ENCODE measurements around the gene UBN1. TPM values are rescaled to one million over a fixed set of nuclear protein-coding genes. Genes with fewer than 3 reads are reported as not detected.

The UBN1 gene
- total and polyA plus RNA-seq, 2 donors (not counting 3 experiments of a cell fraction or from before 2014, with no cell fraction given), result 26.0 to 44.8 TPM

DNA sequence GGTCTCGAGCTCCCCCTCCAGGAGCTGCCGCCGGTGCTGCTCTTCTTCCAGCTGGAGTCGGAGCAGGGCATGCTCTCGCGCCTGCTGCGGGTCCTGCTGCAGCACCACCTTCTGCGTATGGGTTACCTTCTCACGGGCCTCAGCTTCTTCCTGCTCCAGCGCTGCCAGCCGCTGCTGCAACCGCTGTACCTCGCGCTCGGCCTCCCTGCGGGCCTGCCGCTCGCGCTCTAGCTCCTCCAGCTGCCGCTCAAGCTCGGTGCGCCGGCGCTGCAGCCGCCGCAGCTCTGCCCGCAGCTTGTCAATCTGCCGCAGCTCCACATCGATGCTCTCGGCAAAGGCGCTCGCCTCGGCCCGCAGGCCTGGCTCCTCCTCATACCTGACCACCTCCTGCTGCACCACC is 36.9 kb downstream of the UBN1 start:
- no peak for TF ChIP-seq MYC (IDR thresholded peaks at IDR 0.05; ENCODE audit: low read depth, low read length)
- TF ChIP-seq POLR2A (IDR thresholded peaks at IDR 0.05; ENCODE audit: low read depth, low read length), result no peak
- no peak for TF ChIP-seq FOS (IDR thresholded peaks at IDR 0.05; ENCODE audit: borderline replicate concordance, insufficient read depth, low read length)
- no peak for TF ChIP-seq POLR2AphosphoS5 (IDR thresholded peaks at IDR 0.05; ENCODE audit: insufficient read depth, low read depth, low read length)
- TF ChIP-seq, protein P1, sequence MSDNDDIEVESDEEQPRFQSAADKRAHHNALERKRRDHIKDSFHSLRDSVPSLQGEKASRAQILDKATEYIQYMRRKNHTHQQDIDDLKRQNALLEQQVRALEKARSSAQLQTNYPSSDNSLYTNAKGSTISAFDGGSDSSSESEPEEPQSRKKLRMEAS (IDR thresholded peaks at IDR 0.05; ENCODE audit: insufficient read depth, insufficient read length), result no peak
- no peak for TF ChIP-seq GATA2 (IDR thresholded peaks at IDR 0.05; ENCODE audit: insufficient read depth, insufficient read length, low read depth, low read length)
- TF ChIP-seq JUN (IDR thresholded peaks at IDR 0.05; ENCODE audit: borderline replicate concordance, insufficient read depth, insufficient read length, low read depth), result no peak
- FAIRE-seq (no peak), DNase-seq (ENCODE audit: low read depth, low spot score) (no peak)
- no peaks in the 10 kb centered on the region for H3K9me3 ChIP-seq (replicated peaks; ENCODE audit: control insufficient read depth, insufficient read depth, low read length)
- H3K27me3 ChIP-seq (ENCODE audit: control insufficient read depth in 2 of 2, insufficient read depth in 2 of 2, low read length in 2 of 2), result no peaks in the 10 kb centered on the region
- H3K36me3 ChIP-seq (ENCODE audit: control insufficient read depth in 2 of 2, extremely low read depth in 1 of 2, insufficient read depth in 2 of 2, low read length in 2 of 2), result peaks cover 21 to 59% of the 10 kb centered on the region in 2 experiments
- H2AFZ ChIP-seq (ENCODE audit: low read depth, low read length), result no peak overlapping the region
- H3K27ac ChIP-seq (ENCODE audit: insufficient read depth, low read depth, low read length), result no peak overlapping the region
- POLR2A ChIA-PET, result no interaction called here
- CTCF ChIA-PET, result interaction anchor here (1.2 to 1.3 kb wide), 2 partner anchors 9 kb away, joined by 3 to 6 read pairs; no protein-coding TSS in a partner anchor
- H3K4me1 ChIP-seq (ENCODE audit: control insufficient read depth, extremely low read depth, insufficient read depth, low read length), result no peaks in the 10 kb centered on the region
- H3K9ac ChIP-seq (replicated peaks; ENCODE audit: extremely low read depth, insufficient read depth, low read length), result no peak overlapping the region
- H3K9me1 ChIP-seq (replicated peaks; ENCODE audit: control insufficient read depth, extremely low read depth, insufficient read depth, low read length), result no peaks in the 10 kb centered on the region
- intact Hi-C loops (cut with micrococcal nuclease), result no loop called here
- no peaks in the 10 kb centered on the region for H3K79me2 ChIP-seq (ENCODE audit: control insufficient read depth, insufficient read depth, low read length)
- H4K20me1 ChIP-seq (replicated peaks; ENCODE audit: control insufficient read depth, extremely low read depth, insufficient read depth, low read length), result no peaks in the 10 kb centered on the region
- no peak overlapping the region for H3K4me3 ChIP-seq (replicated peaks in 1 of 3; ENCODE audit: insufficient read depth in 1 of 3, low read depth in 1 of 3, low read length in 3 of 3)
- BruUV-seq (replicated peaks), result no TSS peak
- dilution Hi-C loops (cut with MboI; ENCODE audit: extremely low pct_ligation_motif_present, low sequenced_read_pairs), result no loop called here
- H3K4me2 ChIP-seq (ENCODE audit: insufficient read depth, low read length), result no peak overlapping the region

All from endothelial cell of umbilical vein (primary cell).